ENCODE measurements around the gene LETM1. TPM values are rescaled to one million over a fixed set of nuclear protein-coding genes. Genes with fewer than 3 reads are reported as not detected.

Gene LETM1
- total and polyA plus RNA-seq, 2 of the 8 experiments (the other 6 are each of a cell fraction or from before 2014, with no cell fraction given) = 19.8 to 50.1 TPM

DNA sequence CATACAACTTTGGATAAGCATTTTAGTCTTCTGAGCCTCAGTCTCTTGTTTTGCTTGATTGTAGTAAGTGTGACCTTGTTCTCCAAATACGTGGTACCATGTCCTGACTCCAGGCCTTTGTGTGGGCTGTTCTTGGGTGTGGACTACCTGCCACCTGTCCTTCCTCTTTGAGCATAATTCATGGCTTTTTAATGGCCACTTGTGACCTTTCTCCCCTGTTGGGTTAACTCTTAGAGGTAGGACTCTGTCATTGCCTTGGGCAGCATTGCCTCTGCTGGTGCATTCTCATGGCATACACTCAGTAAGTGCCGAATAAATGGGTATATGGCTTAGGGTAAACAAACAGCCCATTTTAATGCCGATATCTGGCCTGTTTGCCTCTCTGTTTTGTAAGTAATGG, 18.2 kb upstream of the LETM1 start:
- FAIRE-seq (no peak), DNase-seq (ENCODE audit: low read depth in 1 of 2, low spot score in 2 of 2) (no peak)
- H3K79me2 ChIP-seq (ENCODE audit: control insufficient read depth in 1 of 2, insufficient read depth in 2 of 2, low read length in 2 of 2) = peaks cover 18 to 68% of the 10 kb centered on the region in 2 experiments
- no peak for TF ChIP-seq CHD2 (IDR thresholded peaks at IDR 0.05; ENCODE audit: low read length)
- TF ChIP-seq BRCA1 (IDR thresholded peaks at IDR 0.05; ENCODE audit: low read depth, low read length) = no peak
- TF ChIP-seq RAD21 (IDR thresholded peaks at IDR 0.05 in 1 of 2, conservative IDR thresholded peaks at IDR 0.05 in 1 of 2; ENCODE audit: low read depth in 2 of 2, low read length in 2 of 2) = no peak
- TF ChIP-seq KDM1A (IDR thresholded peaks at IDR 0.05; ENCODE audit: borderline replicate concordance, low read length) = no peak
- TF ChIP-seq BCL11A (IDR thresholded peaks at IDR 0.05; ENCODE audit: low read depth in 2 of 2, low read length in 2 of 2) = no peak
- TF ChIP-seq SIX5 (IDR thresholded peaks at IDR 0.05; ENCODE audit: low read depth, low read length) = no peak
- TF ChIP-seq EP300 (IDR thresholded peaks at IDR 0.05; ENCODE audit: borderline replicate concordance in 1 of 2, low read depth in 2 of 2, low read length in 2 of 2) = no peak
- TF ChIP-seq KDM5A (IDR thresholded peaks at IDR 0.05; ENCODE audit: low read length) = no peak
- H3K4me3 ChIP-seq (ENCODE audit: extremely low read depth in 1 of 4, insufficient read depth in 2 of 4, low read depth in 3 of 4, low read length in 4 of 4) = no peak overlapping the region
- H3K4me2 ChIP-seq (ENCODE audit: insufficient read depth in 1 of 2, low read depth in 2 of 2, low read length in 2 of 2) = no peak overlapping the region; a peak in 1 of 4 replicates
- H2BK12ac ChIP-seq (ENCODE audit: low read depth, low read length) = no peak overlapping the region
- H3K79me1 ChIP-seq (ENCODE audit: low read depth, low read length) = peaks cover 13% of the 10 kb centered on the region
- H3K9ac ChIP-seq (replicated peaks in 1 of 4; ENCODE audit: extremely low read depth in 1 of 4, low read depth in 3 of 4, low read length in 3 of 4) = no peak overlapping the region
- no peak overlapping the region for H3K27ac ChIP-seq (ENCODE audit: low read depth, low read length)
- no peak overlapping the region for H3K23ac ChIP-seq (ENCODE audit: insufficient read length)
- ChIA-PET CTCF (ENCODE audit: partially characterized antibody) (interaction anchor here (0.6 to 5.6 kb wide), 3 partner anchors 11 to 30 kb away, joined by 3 to 39 read pairs (median 3); no protein-coding TSS in a partner anchor), POLR2A (ENCODE audit: partially characterized antibody) (interaction anchor here (0.7 to 1.5 kb wide), 2 partner anchors 18 to 21 kb away, joined by 3 to 5 read pairs; partner anchors contain the start of gene LETM1)
- peaks cover 25 to 36% of the 10 kb centered on the region in 2 experiments for H4K20me1 ChIP-seq (replicated peaks in 1 of 2; ENCODE audit: control insufficient read depth in 1 of 2, insufficient read depth in 2 of 2, low read length in 2 of 2)
- WGBS, 2 experiments (ENCODE audit: extremely low coverage in 1 of 2, insufficient coverage in 1 of 2, insufficient read length in 1 of 2, insufficient replicate concordance in 2 of 2, low coverage in 1 of 2, low lambda C conversion rate in 2 of 2, missing lambda C conversion rate in 1 of 2) = 90% methylated on average over 3 of the region's 3 CpGs; no CpG with 5 or more reads in 1 of the 2 experiments
- no peak overlapping the region for H2BK20ac ChIP-seq (ENCODE audit: low read length)
- peaks cover 8% of the 10 kb centered on the region for H3K23me2 ChIP-seq (ENCODE audit: low read depth, low read length)
- no peak overlapping the region for H3K56ac ChIP-seq (replicated peaks; ENCODE audit: insufficient read length, low read depth, low read length)
- H2BK15ac ChIP-seq (ENCODE audit: low read length) = no peak overlapping the region
- no peaks in the 10 kb centered on the region for H3K9me3 ChIP-seq (ENCODE audit: insufficient read depth in 2 of 2, low read depth in 1 of 2, low read length in 1 of 2)
- H2BK5ac ChIP-seq (ENCODE audit: low read depth, low read length) = no peak overlapping the region
- H3K14ac ChIP-seq (ENCODE audit: insufficient read length) = no peak overlapping the region
- H4K5ac ChIP-seq (ENCODE audit: insufficient read length, low read depth, low read length) = no peak overlapping the region
- no peak overlapping the region for H3K4ac ChIP-seq (replicated peaks; ENCODE audit: insufficient read length, low read depth, low read length)
- no peaks in the 10 kb centered on the region for H3K36me3 ChIP-seq (ENCODE audit: control insufficient read depth in 2 of 4, insufficient read depth in 4 of 4, low read length in 3 of 4)
- no peak overlapping the region for H3K18ac ChIP-seq (ENCODE audit: extremely low read depth, low read length)
- no peak overlapping the region for H2AK5ac ChIP-seq (ENCODE audit: low read depth, low read length)
- no peak overlapping the region for H4K91ac ChIP-seq (replicated peaks; ENCODE audit: insufficient read length, low read length)
- H2BK120ac ChIP-seq (replicated peaks; ENCODE audit: low read depth, low read length) = no peak overlapping the region
- peaks cover 0 to 9% (median 5%) of the 10 kb centered on the region in 4 experiments; a peak in 6 of 7 replicates for H3K4me1 ChIP-seq (replicated peaks in 1 of 4; ENCODE audit: control insufficient read depth in 3 of 4, insufficient read depth in 4 of 4, low read length in 3 of 4)
- H3K27me3 ChIP-seq (replicated peaks in 1 of 4; ENCODE audit: control insufficient read depth in 3 of 4, extremely low read depth in 1 of 4, insufficient read depth in 3 of 4, low read length in 3 of 4) = peaks cover 0 to 4% (median under 1%) of the 10 kb centered on the region in 4 experiments; a peak in 3 of 7 replicates
- no peak overlapping the region for H4K8ac ChIP-seq (ENCODE audit: extremely low read depth, insufficient read depth, low read length)
- H2AFZ ChIP-seq (ENCODE audit: low read length) = no peak overlapping the region
